HT-29 (cell line): ENCODE results near the gene GRM7. TPM values are rescaled to one million over a fixed set of nuclear protein-coding genes. Genes with fewer than 3 reads are reported as not detected.

ENCODE experiments used
- DNase-seq: peaks from one replicate; pipeline ENCODE4 v3.0.0-alpha.2; 2015; ENCODE audit warnings: low spot score
- total RNA-seq: library from RNA; depleted of rRNA; stranded (reverse); fragments of >200 nt; shearing (Covaris generic); gene quantifications from 2 replicates; pipeline ENCODE4 v1.2.3, GENCODE V29; 2014

GRM7 gene
- total RNA-seq, 1 experiment from 2014 or later = 0.08 TPM

DNA sequence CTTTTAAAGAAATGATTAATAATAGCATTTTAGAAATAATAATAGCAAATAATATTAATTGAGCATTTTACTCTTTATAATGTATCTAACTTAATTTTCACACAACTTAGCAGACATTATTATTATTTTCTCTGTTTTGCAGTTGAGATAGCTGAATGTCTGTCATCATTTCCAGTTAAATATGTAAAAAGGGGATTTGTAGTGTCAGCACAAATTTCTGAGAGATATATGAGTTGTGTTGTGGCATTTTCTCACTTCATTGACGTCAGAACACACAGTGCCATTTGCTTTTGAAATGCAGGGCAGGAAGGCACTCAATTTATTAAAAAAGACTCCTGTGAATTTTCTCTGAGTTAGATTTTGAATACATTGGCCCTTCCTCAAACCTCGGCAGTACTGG, 111.0 kb downstream of the GRM7 start:
- no peak for DNase-seq

DNA sequence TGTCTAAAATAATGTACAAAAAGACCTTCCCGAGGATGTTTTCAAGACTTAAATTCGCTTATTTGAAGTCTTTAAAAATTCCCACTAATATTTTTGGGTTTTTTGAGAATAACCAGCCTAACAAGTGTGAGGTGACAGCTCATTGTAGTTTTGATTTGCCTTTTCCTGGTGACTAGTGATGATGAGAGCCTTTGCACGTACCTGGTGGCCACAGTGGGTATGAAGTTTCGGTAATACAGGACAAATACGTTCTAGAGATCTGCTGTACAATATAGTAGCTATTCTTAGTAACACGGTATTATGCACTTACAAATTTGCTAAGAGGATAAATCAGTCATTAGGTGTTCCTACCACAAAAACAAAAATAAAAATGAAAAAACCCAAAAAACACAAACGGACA, 124.9 kb downstream of the GRM7 start:
- DNase-seq = no peak

DNA sequence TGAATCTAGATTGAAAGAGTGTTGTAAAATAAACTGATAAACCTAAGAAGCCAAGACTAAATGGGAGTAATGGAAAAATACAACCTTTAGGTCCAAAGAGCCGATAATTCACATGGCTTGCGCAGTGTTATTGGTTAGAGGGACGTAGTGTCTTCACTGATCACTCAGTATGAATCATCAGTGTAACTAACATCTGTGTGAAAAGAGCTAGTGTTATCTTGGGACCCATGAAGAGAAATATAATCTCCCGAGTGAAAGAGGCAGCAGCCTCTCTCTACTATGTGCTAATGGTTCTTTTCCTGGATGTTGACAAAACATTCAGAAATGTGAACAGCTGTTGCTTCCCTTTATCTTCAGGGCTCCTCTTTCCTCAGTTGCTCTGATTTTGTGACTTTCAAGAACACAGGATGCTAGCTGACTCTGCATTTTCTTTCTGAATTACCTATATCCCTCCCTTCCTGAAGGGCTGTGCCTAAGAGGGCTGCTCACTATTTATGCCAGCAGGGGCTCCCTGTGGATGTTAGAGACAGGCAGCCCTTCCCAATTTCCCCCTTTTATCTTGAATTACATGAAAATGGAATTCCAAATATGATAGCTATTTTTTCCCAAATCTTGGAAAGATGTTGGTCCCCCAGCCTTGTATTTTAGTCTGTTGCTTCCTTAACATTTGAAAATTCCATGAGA, 128.8 kb downstream of the GRM7 start:
- no peak for DNase-seq

DNA sequence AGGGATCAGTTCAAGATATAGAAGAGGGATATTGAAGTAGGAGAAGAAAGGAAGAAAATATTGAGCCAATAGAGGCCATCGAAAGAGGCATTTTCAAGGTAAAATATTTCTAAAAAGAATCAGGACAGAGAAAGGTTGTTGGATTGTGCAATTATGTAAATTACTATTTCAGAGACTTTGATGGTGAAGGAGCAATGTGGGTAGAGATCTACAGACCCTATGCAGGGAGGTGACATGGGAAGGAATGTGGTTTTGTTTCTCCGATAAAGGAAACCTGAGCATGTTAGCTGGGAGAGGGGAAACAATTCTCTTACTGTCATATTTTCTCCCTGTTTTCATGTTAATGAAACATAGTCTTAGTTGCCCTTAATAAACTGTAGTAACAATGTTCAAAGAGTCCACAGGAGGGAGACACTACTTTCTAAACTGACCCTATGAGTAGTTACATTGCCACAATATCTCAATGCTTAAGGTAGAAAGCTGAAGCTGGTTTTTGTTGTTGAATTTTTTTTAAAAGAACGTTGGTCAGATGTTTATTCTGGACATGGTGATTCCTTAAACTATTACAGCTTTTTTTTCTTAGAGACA, 133.3 kb downstream of the GRM7 start:
- DNase-seq = peak; percentile 31

DNA sequence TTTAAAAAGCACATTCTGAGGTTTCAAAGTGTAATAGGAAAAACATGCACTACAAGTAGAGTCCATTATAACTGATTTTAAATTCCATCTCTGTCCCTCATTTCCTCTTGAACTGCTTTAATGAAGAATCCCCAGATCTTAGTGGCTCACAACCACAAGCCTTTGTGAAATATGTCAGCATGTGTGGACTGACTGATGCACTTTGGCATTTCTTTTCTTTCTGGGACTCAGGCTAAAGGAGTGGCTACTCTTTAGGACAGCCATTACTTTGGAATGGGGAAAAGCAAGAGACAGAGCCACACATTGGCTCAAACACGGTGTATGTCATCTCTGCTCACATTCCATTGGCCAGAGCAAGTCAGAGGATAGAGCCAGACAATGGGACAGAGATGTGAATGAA, 139.6 kb downstream of the GRM7 start:
- DNase-seq = no peak

DNA sequence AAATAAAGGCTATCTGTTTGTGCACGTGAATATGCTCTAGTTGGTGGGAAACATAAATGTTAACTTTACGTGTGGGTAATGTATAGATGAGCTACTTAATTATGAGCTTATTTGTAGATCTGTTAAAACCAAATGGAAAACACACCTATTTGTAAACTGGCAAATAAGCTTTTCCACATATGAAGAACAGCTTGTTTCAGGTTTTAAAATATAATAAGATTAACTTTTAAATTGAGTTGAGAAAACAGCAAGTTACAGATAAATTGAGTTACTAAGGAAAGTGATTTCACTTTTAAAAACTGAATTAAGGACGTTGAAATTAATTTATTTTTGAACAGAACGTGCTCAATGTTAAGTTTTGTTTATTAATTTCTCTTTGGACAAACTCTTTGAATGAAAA, 140.5 kb downstream of the GRM7 start:
- no peak for DNase-seq

DNA sequence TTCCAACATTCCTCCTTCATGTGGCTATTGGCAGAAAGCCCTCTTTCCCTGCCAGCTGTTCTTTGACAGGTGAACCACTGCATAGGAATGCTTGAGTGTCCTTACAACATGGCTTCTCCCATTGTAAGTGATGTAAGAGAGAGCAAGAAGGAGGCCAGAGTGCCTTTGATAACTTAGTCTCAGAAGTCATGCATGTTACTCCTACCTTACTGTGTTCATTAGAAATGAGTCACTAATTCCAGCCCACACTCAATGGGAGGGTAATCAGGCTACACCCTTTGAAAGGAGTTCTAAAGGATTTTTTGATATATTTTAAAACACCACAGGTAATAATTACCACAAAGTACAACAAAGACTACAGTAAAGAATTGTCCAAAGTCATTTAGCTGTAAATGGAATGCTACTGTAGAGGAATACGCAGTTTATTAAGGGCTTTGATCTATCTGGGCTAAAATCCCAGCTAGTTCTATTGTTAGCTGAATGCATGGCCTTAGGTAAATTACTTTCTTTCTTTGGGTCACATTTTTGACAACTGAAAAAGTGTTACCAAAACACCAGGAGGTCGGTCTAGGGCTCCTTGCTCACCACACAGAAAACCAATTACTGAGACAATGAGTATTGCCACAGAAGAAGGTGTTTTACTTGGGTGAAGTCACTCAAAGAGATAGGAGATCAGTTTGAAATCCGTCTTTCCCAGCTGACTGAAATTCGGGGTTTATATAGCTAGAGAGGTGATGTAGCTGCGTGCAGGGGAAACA, 154.9 kb downstream of the GRM7 start:
- no peak for DNase-seq

DNA sequence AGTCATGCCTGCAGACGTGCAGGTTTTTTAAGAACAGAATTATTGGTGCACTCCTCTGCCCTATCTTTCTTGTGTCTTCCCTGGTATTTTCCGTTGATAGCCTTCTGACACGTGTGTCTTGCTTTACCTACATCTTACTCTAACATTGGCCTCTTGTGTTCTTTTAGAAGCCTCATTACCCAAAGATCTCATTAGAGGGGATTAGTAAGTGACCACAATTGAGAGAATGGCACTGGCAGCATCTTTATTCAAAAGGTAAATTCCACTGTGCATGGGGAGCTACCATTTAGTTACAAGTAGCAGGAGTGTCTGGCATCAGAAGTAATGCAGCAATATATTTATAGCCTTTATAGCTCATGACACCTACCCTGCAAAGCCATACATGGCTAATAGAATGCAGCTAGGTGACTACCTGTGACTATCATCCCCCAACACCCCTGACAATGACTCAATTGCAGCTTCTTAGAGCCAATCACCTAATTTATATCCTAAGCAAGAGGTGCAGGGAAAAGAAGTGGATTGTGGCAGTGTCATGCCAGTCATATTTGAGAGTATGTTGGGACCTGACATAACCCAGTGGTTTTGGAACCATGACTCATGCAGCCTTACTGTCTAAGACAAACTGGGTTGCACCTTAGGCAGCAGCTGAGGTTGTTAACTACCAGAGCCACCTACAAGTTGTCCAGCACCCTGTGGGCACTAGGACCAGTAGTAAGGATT, 164.8 kb downstream of the GRM7 start:
- DNase-seq = no peak

DNA sequence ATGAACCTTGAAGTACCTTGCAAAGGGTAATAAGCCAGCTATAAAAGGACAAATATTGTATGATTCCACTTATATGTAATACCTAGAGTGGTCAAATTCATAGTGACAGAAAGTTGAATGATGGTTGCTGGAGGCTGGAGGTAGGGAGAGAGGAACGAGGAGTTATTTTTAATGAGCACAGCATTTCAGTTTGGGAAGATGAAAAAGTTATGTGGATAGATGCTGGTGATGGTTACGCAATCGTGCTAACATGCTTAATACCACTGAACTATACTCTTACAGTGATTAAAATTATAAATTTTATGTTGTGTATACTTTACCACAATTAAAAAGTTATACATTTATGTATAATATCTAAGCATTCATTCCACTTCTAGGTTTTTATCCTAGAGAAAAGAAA, 168.6 kb downstream of the GRM7 start:
- no peak for DNase-seq

DNA sequence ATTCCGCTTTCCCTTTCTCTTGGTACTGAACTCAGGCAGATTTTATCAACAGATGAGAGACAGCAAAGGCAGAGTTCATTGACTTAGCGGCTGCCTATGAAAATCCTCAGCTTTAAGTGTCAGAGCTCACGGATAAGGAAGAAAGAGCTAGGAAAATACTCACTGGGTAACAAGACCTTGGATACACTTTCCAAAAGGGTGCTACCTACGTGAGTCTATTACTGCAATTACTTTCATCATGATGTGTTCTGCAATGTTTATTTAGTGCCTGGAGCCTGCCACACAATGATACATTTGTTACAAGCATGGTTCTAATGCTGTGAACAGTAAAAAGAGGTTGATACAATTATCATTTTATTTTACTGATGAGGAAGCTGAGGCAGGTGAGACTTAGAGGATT, 177.5 kb downstream of the GRM7 start:
- no peak for DNase-seq

DNA sequence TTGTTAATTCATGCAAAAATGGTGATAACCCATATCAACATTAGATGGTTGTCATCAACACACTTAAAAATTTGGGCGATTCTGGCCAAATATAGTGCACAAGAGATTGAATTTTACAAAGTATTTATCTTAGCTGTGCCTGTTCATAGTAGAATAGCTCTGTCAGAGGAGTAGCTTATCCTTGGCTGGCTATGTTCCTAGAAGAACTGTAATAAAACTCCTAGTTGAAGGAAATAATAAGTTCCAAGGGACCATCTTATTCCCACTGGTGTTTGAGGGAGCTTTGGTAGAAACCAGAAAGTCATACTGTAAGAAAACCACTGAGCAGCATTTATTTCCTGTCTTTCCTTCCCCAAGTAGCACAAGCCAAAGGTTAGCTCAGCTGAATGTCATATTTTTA, 201.8 kb downstream of the GRM7 start:
- no peak for DNase-seq

DNA sequence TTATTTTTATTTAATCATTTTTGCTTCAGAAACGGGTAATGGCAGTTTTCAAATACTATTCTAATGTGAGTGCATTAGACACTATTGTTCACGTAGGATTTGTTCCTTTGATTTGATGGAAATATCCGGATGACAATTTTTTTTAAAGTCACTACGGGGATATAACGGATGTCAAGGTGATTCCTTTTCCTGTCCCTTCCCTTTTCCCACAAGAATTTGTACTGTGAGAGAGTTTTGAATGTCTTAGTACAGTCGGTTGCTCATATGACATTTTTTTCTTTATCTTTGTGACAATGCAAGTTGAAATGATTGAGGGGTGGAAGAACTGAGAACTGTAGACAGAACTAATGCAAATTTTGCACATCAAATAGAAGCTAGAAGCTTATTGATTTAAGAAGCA, 209.5 kb downstream of the GRM7 start:
- DNase-seq = no peak

DNA sequence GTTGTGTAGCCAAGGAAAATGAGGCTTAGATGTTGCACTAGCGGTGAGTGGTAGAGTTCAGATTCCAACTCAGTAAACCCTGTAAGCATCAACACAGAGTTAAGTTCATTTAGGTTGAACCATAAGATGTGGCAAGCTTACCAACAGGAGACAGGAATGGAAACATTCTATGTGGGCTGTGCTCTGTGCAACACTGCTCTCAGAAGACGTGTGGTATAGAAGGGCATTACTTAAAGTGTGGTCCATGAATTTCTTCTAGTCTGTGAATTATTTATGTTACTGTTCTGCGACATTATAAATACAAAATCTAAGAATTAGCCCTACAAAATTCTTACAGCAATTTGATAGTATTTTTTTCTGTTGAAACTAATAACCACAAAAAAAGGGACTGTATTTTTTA, 213.3 kb downstream of the GRM7 start:
- no peak for DNase-seq

DNA sequence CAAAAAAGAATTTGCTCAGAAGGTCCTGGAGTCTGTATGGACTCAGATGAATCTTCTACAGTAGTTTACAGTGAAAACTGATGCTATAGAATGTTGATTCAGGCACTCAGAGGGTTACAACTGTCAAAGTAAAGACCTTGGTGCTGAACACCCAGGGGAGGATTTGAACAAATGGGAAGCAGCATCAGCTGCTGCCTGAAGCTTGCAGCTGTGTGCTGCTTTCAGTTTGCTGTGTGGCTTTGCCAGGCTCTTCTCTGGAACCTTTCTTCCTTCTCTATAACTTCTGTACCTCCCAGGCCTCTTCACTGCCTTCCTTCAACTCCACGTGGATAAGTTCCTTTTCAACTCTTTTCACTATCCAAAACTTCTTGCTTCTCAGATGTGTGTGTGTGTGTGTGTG, 214.2 kb downstream of the GRM7 start:
- DNase-seq = no peak

DNA sequence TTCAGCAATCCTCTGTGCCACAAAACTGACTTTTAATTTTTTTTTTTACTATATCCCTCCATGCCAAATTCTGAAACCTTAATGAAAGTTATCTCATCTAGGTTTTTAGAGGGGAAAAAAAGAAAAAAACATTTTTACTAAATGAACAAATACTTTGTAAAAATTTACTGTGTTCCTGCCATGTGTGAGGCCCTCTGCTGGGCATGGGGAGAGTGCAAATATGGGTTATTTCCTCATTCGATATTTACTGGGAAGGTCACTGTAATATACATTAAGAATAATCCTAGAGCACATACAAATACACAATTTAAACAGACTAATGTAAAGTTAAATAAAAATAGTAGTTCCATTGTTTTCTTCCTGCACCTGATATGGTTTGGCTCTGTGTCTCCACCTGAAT, 215.0 kb downstream of the GRM7 start:
- DNase-seq = no peak

DNA sequence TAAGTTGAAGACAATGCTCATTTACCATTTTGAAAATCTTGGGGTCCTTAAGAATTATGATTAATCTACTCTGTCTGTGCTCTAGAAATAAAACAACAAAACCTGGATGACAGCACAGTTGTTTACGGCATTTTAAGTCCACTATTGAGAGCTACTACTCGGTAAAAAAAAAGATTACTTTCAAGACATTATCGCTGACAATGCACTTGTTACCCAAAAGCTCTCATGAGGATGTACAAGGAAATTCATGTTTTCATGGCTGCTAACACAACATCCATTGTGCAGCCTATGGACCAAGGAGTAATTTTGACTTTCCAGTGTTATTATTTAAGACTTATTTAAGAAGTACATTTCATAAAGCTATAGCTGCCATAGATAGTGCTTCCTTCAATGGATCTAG, 221.3 kb downstream of the GRM7 start:
- no peak for DNase-seq

DNA sequence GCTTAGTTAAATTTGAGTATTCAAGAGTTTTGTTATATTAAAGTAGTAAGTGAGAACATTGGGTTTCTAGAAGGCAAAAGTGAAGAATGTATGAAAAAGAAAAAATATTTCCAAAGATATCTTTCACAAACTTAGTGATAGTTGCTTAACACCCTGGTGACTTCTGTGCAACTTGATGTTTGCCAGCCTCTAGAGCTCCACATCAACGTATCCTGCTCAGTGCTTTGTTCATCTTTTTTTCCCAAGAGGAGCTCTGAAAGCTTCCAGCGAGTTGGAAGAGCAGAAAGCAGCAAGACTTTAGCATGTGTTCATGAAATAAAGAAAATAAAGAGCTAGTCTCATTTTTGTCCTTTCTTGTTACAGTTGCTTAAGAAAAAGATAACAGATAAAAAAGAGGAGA, 225.5 kb downstream of the GRM7 start:
- no peak for DNase-seq

DNA sequence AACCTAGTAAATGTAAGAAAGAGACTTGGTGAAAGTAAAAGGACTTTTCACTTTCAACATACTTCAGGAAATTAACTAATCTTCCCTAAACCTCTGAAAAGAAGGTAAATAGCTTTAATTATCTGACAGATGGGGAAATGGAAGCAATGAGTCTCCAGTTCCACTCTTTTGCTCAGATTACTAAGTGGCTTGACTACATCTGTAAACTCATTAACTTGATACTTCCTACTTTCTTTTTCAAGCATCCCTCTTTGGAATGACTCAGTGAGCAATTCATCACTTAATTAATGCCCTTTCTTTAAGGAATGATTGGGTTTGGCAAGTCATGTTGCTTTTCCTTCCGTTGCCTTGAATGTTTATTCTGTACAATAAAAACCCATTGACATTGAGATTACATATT, 234.2 kb downstream of the GRM7 start:
- DNase-seq = no peak

DNA sequence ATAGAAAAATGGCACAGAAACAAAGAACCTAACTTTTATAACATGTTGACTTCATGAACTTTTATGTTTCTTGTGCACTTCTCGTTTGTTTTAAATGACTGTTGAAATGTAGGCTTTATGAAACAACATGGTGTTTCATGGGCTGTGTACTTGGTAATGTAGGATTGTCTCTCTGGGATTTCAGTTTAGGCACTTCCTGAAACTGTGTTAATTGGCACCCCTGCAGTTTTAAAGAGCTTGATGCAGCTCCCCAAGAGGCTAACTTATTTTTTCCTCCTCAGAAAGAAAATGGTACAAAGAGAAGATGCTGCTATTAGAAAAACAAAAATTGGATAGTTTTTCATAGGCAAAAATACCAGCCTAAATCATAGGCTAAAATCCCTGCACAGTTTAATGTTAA, 239.2 kb downstream of the GRM7 start:
- DNase-seq = no peak

DNA sequence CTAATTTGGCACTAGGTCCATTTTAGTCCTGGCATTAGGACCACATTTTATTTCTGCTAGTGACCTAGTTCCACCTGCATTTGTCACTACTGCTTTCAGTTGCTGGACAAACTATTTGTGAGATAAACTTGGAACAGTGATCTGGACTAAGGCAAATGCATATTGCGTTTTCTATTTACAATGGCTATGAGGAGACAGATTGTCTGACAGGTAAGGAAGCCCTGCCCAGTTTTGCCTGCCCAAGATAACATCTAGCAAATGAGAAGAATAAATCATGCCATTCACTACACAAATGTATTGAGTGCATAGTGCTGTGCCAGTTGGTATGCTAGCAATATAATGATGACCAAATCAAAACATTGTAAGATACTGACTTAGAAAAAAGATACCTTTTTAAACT, 245.7 kb downstream of the GRM7 start:
- DNase-seq = no peak

DNA sequence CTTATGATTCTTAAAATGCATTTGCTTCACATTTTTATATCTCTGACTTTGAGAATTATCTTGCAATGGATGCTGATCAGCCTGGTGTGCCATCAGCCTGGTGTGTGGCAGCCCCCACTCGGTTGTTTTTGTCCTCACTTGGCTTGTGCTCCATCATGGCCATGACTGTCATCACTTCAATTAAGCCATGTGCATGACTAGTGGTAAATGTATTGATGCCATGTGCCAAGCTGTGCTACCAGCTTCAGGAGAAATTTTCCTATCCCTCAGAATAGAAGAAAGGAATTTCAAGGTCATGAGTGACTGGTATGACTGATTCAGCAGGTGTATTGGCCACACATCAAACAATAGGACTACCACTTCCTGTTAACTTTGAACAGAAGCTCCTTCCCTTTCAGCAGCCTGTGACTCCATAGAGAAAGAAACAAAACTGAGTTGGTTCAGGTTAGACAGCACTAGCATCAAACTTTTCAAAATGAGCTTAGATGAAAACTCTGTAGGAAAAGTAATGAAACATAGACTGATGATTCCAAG, 251.7 kb downstream of the GRM7 start:
- peak; percentile 3 for DNase-seq

DNA sequence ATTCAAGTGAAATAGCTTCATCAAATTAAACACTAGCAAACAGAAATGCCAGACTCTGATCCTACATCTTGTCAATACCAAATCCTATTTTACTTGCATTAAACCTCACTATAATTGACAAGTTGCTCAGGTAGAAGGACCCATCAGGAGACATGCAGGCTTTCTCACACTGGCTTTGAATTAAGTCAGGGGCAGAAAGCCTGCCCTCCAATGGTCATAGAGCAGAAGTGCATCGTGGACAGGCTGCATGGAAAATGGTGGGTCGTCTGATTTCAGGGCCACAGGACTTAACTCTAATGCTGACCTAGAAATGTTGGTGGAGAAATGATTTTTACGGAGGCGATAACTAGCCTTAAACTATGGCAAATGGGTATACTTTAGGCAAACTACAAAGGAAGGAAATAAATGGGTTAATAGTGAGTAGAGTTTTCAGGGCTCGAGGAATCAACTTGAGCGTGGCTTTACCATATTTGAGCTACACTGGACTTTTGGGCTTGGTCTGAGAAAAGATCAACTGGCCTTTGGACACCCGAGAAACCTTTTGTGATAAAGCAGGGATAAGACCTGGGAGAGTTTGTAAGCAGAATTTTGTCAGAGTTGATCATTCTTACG, 283.9 kb downstream of the GRM7 start:
- peak; percentile 62 for DNase-seq
